HG03280 (cell line): Measurements from ENCODE around the gene TRIM24.
"Not testable (repeated sequence)": the region's sequence is repeated elsewhere in the genome, so short reads cannot be mapped to it uniquely, and the experiment has no call there.

Experiments used
- ATAC-seq: cut with Tn5 transposase; IDR thresholded peaks from one replicate; pipeline ENCODE4 v1.9.1; 2021; ENCODE audit warnings: mild to moderate bottlenecking, moderate library complexity; ENCODE audit not compliant: unreplicated experiment

TRIM24 gene

GRCh38 chr7:138525757-138526156 lies 65.7 kb downstream of the TRIM24 start:
- no peak for ATAC-seq

GRCh38 chr7:138527746-138528223 lies 67.7 kb downstream of the TRIM24 start:
- no peak for ATAC-seq

- not testable (repeated sequence) for ATAC-seq
Measured at GRCh38 chr7:138536833-138537232, 76.8 kb downstream of the TRIM24 start.

- ATAC-seq, result no peak
Measured at GRCh38 chr7:138538518-138538917, 78.5 kb downstream of the TRIM24 start.

- no peak for ATAC-seq
Measured at GRCh38 chr7:138538997-138539644, 79.1 kb downstream of the TRIM24 start.

GRCh38 chr7:138542183-138542582 lies 82.1 kb downstream of the TRIM24 start:
- no peak for ATAC-seq

- ATAC-seq, result no peak
Measured at GRCh38 chr7:138543739-138544138, 83.7 kb downstream of the TRIM24 start.

- no peak for ATAC-seq
Measured at GRCh38 chr7:138545123-138545522, 85.1 kb downstream of the TRIM24 start.

GRCh38 chr7:138546064-138546619 lies 86.1 kb downstream of the TRIM24 start:
- no peak for ATAC-seq

- ATAC-seq, result no peak
Measured at GRCh38 chr7:138546829-138547228, 86.8 kb downstream of the TRIM24 start.

GRCh38 chr7:138549082-138549481 lies 89.0 kb downstream of the TRIM24 start:
- ATAC-seq, result no peak

- no peak for ATAC-seq
Measured at GRCh38 chr7:138550337-138550736, 90.3 kb downstream of the TRIM24 start.

- ATAC-seq, result no peak
Measured at GRCh38 chr7:138551102-138551501, 91.0 kb downstream of the TRIM24 start.

- ATAC-seq, result no peak
Measured at GRCh38 chr7:138553805-138554204, 93.7 kb downstream of the TRIM24 start.

GRCh38 chr7:138554674-138555073 lies 94.6 kb downstream of the TRIM24 start:
- no peak for ATAC-seq

- no peak for ATAC-seq
Measured at GRCh38 chr7:138555684-138556083, 95.6 kb downstream of the TRIM24 start.

- no peak for ATAC-seq
Measured at GRCh38 chr7:138556771-138557484, 96.9 kb downstream of the TRIM24 start.

GRCh38 chr7:138559448-138559847 lies 99.4 kb downstream of the TRIM24 start:
- no peak for ATAC-seq

GRCh38 chr7:138563808-138564207 lies 103.7 kb downstream of the TRIM24 start:
- ATAC-seq, result no peak

GRCh38 chr7:138564365-138564764 lies 104.3 kb downstream of the TRIM24 start:
- no peak for ATAC-seq

- ATAC-seq, result no peak
Measured at GRCh38 chr7:138565071-138565450, 105.0 kb downstream of the TRIM24 start.

- no peak for ATAC-seq
Measured at GRCh38 chr7:138565451-138566114, 105.5 kb downstream of the TRIM24 start.
